Hepatocyte (in vitro differentiated cells): ENCODE data around the gene DRD3. TPM values are rescaled to one million over a fixed set of nuclear protein-coding genes. Genes with fewer than 3 reads are reported as not detected.

Experiments used
- DNase-seq: peaks from one replicate; pipeline ENCODE4 v3.0.0-alpha.2; 2016; ENCODE audit warnings: low spot score
- H2AFZ ChIP-seq: fragments of 200-600 bp; sonication (generic); 2 replicates; pipeline ENCODE4 v1.6.0; 2016; ENCODE audit warnings: antibody characterized with exemption, mild to moderate bottlenecking
- H3K27ac ChIP-seq: fragments of 200-600 bp; sonication (generic); 2 replicates; pipeline ENCODE4 v1.5.1; 2016; ENCODE audit warnings: mild to moderate bottlenecking
- H3K27me3 ChIP-seq: fragments of 200-600 bp; sonication (generic); 2 replicates; pipeline ENCODE4 v1.6.1; 2016
- H3K36me3 ChIP-seq: fragments of 200-600 bp; sonication (generic); replicated peaks from 2 replicates; pipeline ENCODE4 v1.5.1; 2016; ENCODE audit warnings: low read depth; ENCODE audit not compliant: insufficient read depth
- H3K4me1 ChIP-seq: fragments of 200-600 bp; sonication (generic); 2 replicates; pipeline ENCODE4 v1.5.1; 2016; ENCODE audit warnings: mild to moderate bottlenecking, moderate library complexity; ENCODE audit not compliant: insufficient read depth
- H3K4me2 ChIP-seq: fragments of 200-600 bp; sonication (generic); 2 replicates; pipeline ENCODE4 v1.6.0; 2016
- H3K4me3 ChIP-seq: fragments of 200-600 bp; sonication (generic); 2 replicates; pipeline ENCODE4 v1.5.1; 2016; ENCODE audit warnings: mild to moderate bottlenecking
- H3K79me2 ChIP-seq: fragments of 200-600 bp; sonication (generic); 2 replicates; pipeline ENCODE4 v1.6.0; 2017; ENCODE audit warnings: mild to moderate bottlenecking
- H3K9me2 ChIP-seq: fragments of 200-600 bp; sonication (generic); replicated peaks from 2 replicates; pipeline ENCODE4 v1.6.0; 2017; ENCODE audit warnings: mild to moderate bottlenecking; ENCODE audit not compliant: insufficient read depth
- H3K9me3 ChIP-seq: fragments of 200-600 bp; sonication (generic); 2 replicates; pipeline ENCODE4 v1.5.1; 2016; ENCODE audit warnings: low read depth, mild to moderate bottlenecking
- H4K20me1 ChIP-seq: fragments of 200-600 bp; sonication (generic); 2 replicates; pipeline ENCODE4 v1.6.0; 2016; ENCODE audit warnings: mild to moderate bottlenecking; ENCODE audit not compliant: insufficient read depth, poor library complexity, severe bottlenecking
- CTCF ChIP-seq: fragments of 200-600 bp; sonication (generic); IDR thresholded peaks from 2 replicates; pipeline ENCODE4 v1.5.1; 2016; ENCODE audit warnings: antibody characterized with exemption, mild to moderate bottlenecking; ENCODE audit not compliant: poor library complexity
- EZH2 ChIP-seq: fragments of 200-600 bp; sonication (generic); IDR thresholded peaks from 2 replicates; pipeline ENCODE4 v1.6.1; 2016; ENCODE audit warnings: antibody characterized with exemption, mild to moderate bottlenecking, borderline replicate concordance
- EZH2phosphoT487 ChIP-seq: fragments of 200-600 bp; sonication (generic); IDR thresholded peaks from one replicate; pipeline ENCODE4 v1.6.1; 2018; ENCODE audit warnings: antibody characterized with exemption, mild to moderate bottlenecking, low read depth, moderate library complexity; ENCODE audit not compliant: unreplicated experiment, severe bottlenecking
- WGBS: methylation state at CpG from one replicate; pipeline ENCODE4 v1.1.6; 2016; ENCODE audit warnings: low lambda C conversion rate; ENCODE audit errors: missing lambda C conversion rate; 5-methylcytosine and 5-hydroxymethylcytosine counted together
- polyA plus RNA-seq: library from polyadenylated mRNA; unstranded; fragments of >200 nt; fragmentation: Nextera tagmentation; extraction: Ambion mirVana; gene quantifications from 2 replicates; pipeline ENCODE4 v1.2.1, GENCODE V29; 2016
- total RNA-seq: library from RNA; depleted of rRNA; stranded (reverse); fragments of >200 nt; gene quantifications from 2 replicates; pipeline ENCODE4 v1.2.3, GENCODE V29; 2014

The DRD3 gene
- total and polyA plus RNA-seq, 2 experiments from 2014 or later, result not detected

GRCh38 chr3:114154321-114154821 lies 24.5 kb downstream of the DRD3 start:
- 31% methylated on average over 6 of the region's 6 CpGs for WGBS
- Histone ChIP-seq H3K36me3 (no peaks in the 10 kb centered on the region), H3K27me3 (peaks cover 25% of the 10 kb centered on the region), H3K27ac (no peak overlapping the region), H3K4me3 (no peak overlapping the region), H3K4me1 (no peaks in the 10 kb centered on the region), H3K9me3 (no peaks in the 10 kb centered on the region), H4K20me1 (no peaks in the 10 kb centered on the region), H3K79me2 (no peaks in the 10 kb centered on the region), H2AFZ (no peak overlapping the region), H3K4me2 (no peak overlapping the region), H3K9me2 (no peaks in the 10 kb centered on the region)
- DNase-seq, result no peak
- no peak for TF ChIP-seq EZH2phosphoT487
- no peak for TF ChIP-seq CTCF
- TF ChIP-seq EZH2, result no peak

- peak; percentile 98 for TF ChIP-seq CTCF
- no peak for TF ChIP-seq EZH2phosphoT487
- TF ChIP-seq EZH2, result no peak
- DNase-seq, result peak; percentile 89
- H3K4me1 ChIP-seq, result no peaks in the 10 kb centered on the region
These were observed 26.2 kb downstream of the DRD3 start for GRCh38 chr3:114152519-114153151.

GRCh38 chr3:114151091-114151490 lies 27.8 kb downstream of the DRD3 start:
- whole genome bisulfite sequencing, result 65% methylated on average over 3 of the region's 3 CpGs
- no peaks in the 10 kb centered on the region for H4K20me1 ChIP-seq

More at GRCh38 chr3:114152519-114153151, 26.2 kb downstream of the DRD3 start:
- Histone ChIP-seq H2AFZ (peak overlapping the region; percentile 56), H3K9me2 (no peaks in the 10 kb centered on the region), H3K36me3 (no peaks in the 10 kb centered on the region), H3K79me2 (no peaks in the 10 kb centered on the region), H3K27me3 (peaks cover 16% of the 10 kb centered on the region), H3K4me2 (peak overlapping the region; percentile 80), H3K4me3 (peak overlapping the region; percentile 31), H3K27ac (no peak overlapping the region), H4K20me1 (no peaks in the 10 kb centered on the region), H3K9me3 (no peaks in the 10 kb centered on the region)
- 5% methylated on average over 35 of the region's 35 CpGs for WGBS

More at GRCh38 chr3:114151091-114151490, 27.8 kb downstream of the DRD3 start:
- H3K79me2 ChIP-seq, result no peaks in the 10 kb centered on the region
- no peak overlapping the region for H2AFZ ChIP-seq
- H3K9me3 ChIP-seq, result no peaks in the 10 kb centered on the region
- no peaks in the 10 kb centered on the region for H3K36me3 ChIP-seq
- no peaks in the 10 kb centered on the region for H3K4me1 ChIP-seq
- DNase-seq, result no peak
- H3K4me2 ChIP-seq, result no peak overlapping the region
- H3K9me2 ChIP-seq, result no peaks in the 10 kb centered on the region
- no peak for TF ChIP-seq EZH2
- no peak for TF ChIP-seq CTCF
- TF ChIP-seq EZH2phosphoT487, result no peak
- no peak overlapping the region for H3K4me3 ChIP-seq
- no peak overlapping the region for H3K27ac ChIP-seq
- peaks cover 14% of the 10 kb centered on the region for H3K27me3 ChIP-seq
